A549 (cell line): Measurements from ENCODE around the gene SLC11A2. TPM values are rescaled to one million over a fixed set of nuclear protein-coding genes. Genes with fewer than 3 reads are reported as not detected.

Experiments used
- ATAC-seq, 2 experiments: fragments of 200-7000 bp in 1 of 2; fragments of >200 bp in 1 of 2; cut with Nextera tagmentation in 1 of 2; cut with Tn5 transposase in 1 of 2; 3 replicates each; pipeline versions ENCODE4 v1.8.0 to v1.9.1; 2018 to 2020; ENCODE audit warnings: mild to moderate bottlenecking in 1 of 2, moderate library complexity in 1 of 2
- CTCF ChIA-PET: fragments of 300-600 bp; sonication (Branson Sonifier 250); formaldehyde crosslinking; extraction: SDS; loops from one replicate; lab custom pipeline; 2021; ENCODE audit warnings: antibody characterized with exemption, inconsistent platforms; lab: Yijun Ruan, JAX
- POLR2A ChIA-PET: fragments of 350-600 bp; formaldehyde crosslinking; extraction: SDS; loops from one replicate; lab custom pipeline; 2021; ENCODE audit warnings: antibody characterized with exemption, inconsistent platforms; lab: Yijun Ruan, JAX
- DNase-seq, 2 experiments: peaks; one replicate each; pipeline versions ENCODE4 v3.0.0 to v3.0.0-alpha.2; 2011 to 2016; ENCODE audit warnings: low read depth in 1 of 2, low spot score in 1 of 2
- FAIRE-seq: peaks from 2 replicates; lab custom pipeline; 2011; peaks lifted over from hg19 to GRCh38; lab: Jason Lieb, UNC
- H3K27ac ChIP-seq, 2 experiments: fragments of >200 bp; sonication (Bioruptor Twin); formaldehyde crosslinking; 3 replicates each; pipeline ENCODE4 v1.5.1; 2016 to 2017
- H3K4me1 ChIP-seq: fragments of >200 bp; sonication (Bioruptor Twin); formaldehyde crosslinking; 3 replicates; pipeline ENCODE4 v1.6.1; 2016
- H3K4me2 ChIP-seq: fragments of >200 bp; sonication (Bioruptor Twin); formaldehyde crosslinking; 3 replicates; pipeline ENCODE4 v1.6.1; 2016
- H3K4me3 ChIP-seq: fragments of >200 bp; sonication (Bioruptor Twin); formaldehyde crosslinking; 3 replicates; pipeline ENCODE4 v1.5.1; 2016
- H3K9me3 ChIP-seq: fragments of >200 bp; sonication (Bioruptor Twin); formaldehyde crosslinking; 3 replicates; pipeline ENCODE4 v1.6.1; 2016
- CBX2 ChIP-seq: fragments of 200-600 bp; sonication (generic); IDR thresholded peaks from 2 replicates; pipeline ENCODE4 v1.6.1; 2016; ENCODE audit warnings: low read depth, mild to moderate bottlenecking, borderline replicate concordance
- CBX8 ChIP-seq: fragments of 200-600 bp; sonication (generic); IDR thresholded peaks from 2 replicates; pipeline ENCODE4 v1.6.1; 2016
- CEBPB ChIP-seq, 2 experiments: fragments of >200 bp in 1 of 2; sonication (Bioruptor Twin) in 1 of 2; formaldehyde crosslinking in 1 of 2; IDR thresholded peaks; 2 replicates each; pipeline ENCODE4 v1.6.1; 2012 to 2016
- CHD4 ChIP-seq: fragments of 200-600 bp; sonication (generic); IDR thresholded peaks from 2 replicates; pipeline ENCODE4 v1.6.1; 2016; ENCODE audit warnings: antibody characterized with exemption, mild to moderate bottlenecking, borderline replicate concordance
- EHMT2 ChIP-seq: fragments of 200-600 bp; sonication (generic); IDR thresholded peaks from 2 replicates; pipeline ENCODE4 v1.6.1; 2016; ENCODE audit warnings: antibody characterized with exemption, low read depth, mild to moderate bottlenecking, moderate library complexity
- EP300 ChIP-seq, 2 experiments: fragments of >200 bp; sonication (Bioruptor Twin); formaldehyde crosslinking; IDR thresholded peaks; 2 replicates in 1 of 2; 3 replicates in 1 of 2; pipeline ENCODE4 v1.6.1; 2016 to 2017
- ESRRA ChIP-seq: fragments of 150-350 bp; IDR thresholded peaks from 2 replicates; pipeline ENCODE4 v1.6.1; 2014; ENCODE audit warnings: mild to moderate bottlenecking, low read length, borderline replicate concordance
- FOSB ChIP-seq: fragments of 250-450 bp; sonication (Bioruptor Pico); IDR thresholded peaks from 2 replicates; pipeline ENCODE4 v1.5.0; 2020; ENCODE audit warnings: mild to moderate bottlenecking, moderate library complexity
- FOXS1 ChIP-seq: fragments of 250-450 bp; sonication (Bioruptor Pico); IDR thresholded peaks from 2 replicates; pipeline ENCODE4 v1.5.0; 2020; ENCODE audit warnings: mild to moderate bottlenecking, moderate library complexity
- KDM1A ChIP-seq: fragments of 200-600 bp; sonication (generic); IDR thresholded peaks from 2 replicates; pipeline ENCODE4 v1.6.1; 2016; ENCODE audit warnings: low read depth, mild to moderate bottlenecking
- MAFK ChIP-seq: fragments of 450-650 bp; IDR thresholded peaks from 2 replicates; pipeline ENCODE4 v1.6.1; 2014; ENCODE audit not compliant: partially characterized antibody
- MAZ ChIP-seq: fragments of 150-350 bp; IDR thresholded peaks from 2 replicates; pipeline ENCODE4 v1.6.1; 2014; ENCODE audit warnings: antibody characterized with exemption, low read depth, low read length, borderline replicate concordance
- MYC ChIP-seq: IDR thresholded peaks from 2 replicates; pipeline ENCODE4 v1.6.1; 2012; ENCODE audit warnings: mild to moderate bottlenecking, inconsistent platforms, low read length, improper control_type of control experiment, borderline replicate concordance
- NFE2L2 ChIP-seq: fragments of 150-350 bp; conservative IDR thresholded peaks from 2 replicates; pipeline ENCODE4 v1.6.1; 2014; ENCODE audit warnings: low read length
- NPAS2 ChIP-seq: fragments of 250-450 bp; sonication (Bioruptor Pico); IDR thresholded peaks from 2 replicates; pipeline ENCODE4 v1.8.0; 2022; ENCODE audit warnings: mild to moderate bottlenecking, moderate library complexity, borderline replicate concordance
- NR3C1 ChIP-seq: fragments of >200 bp; sonication (Bioruptor Twin); formaldehyde crosslinking; IDR thresholded peaks from 3 replicates; pipeline ENCODE4 v1.6.1; 2017
- POLR2A ChIP-seq: IDR thresholded peaks from 2 replicates; pipeline ENCODE4 v1.6.1; 2012; ENCODE audit warnings: mild to moderate bottlenecking, low read length
- RAD21 ChIP-seq, 2 experiments: fragments of >200 bp in 1 of 2; sonication (Bioruptor Twin) in 1 of 2; formaldehyde crosslinking in 1 of 2; IDR thresholded peaks in 1 of 2; conservative IDR thresholded peaks in 1 of 2; 2 replicates in 1 of 2; 3 replicates in 1 of 2; pipeline ENCODE4 v1.6.1; 2012 to 2018; ENCODE audit warnings: inconsistent platforms in 1 of 2
- RFX5 ChIP-seq: fragments of 450-650 bp; IDR thresholded peaks from 2 replicates; pipeline ENCODE4 v1.7.1; 2014; ENCODE audit warnings: antibody characterized with exemption, mild to moderate bottlenecking, moderate library complexity
- ZC3H11A ChIP-seq: fragments of 450-650 bp; IDR thresholded peaks from 2 replicates; pipeline ENCODE4 v1.6.1; 2014; ENCODE audit warnings: antibody characterized with exemption, mild to moderate bottlenecking
- ZSCAN20 ChIP-seq: fragments of 250-450 bp; sonication (Bioruptor Pico); IDR thresholded peaks from 2 replicates; pipeline ENCODE4 v1.8.0; 2022; ENCODE audit warnings: mild to moderate bottlenecking, moderate library complexity
- WGBS: methylation state at CpG from one replicate; pipeline ENCODE4 v1.1.6; 2017; ENCODE audit errors: missing lambda C conversion rate; 5-methylcytosine and 5-hydroxymethylcytosine counted together
- polyA plus RNA-seq, 4 experiments: library from polyadenylated mRNA; depleted of rRNA in 3 of 4; stranded (reverse); fragments of >200 nt; fragmentation: RNase III in 1 of 4; extraction: RNeasy Plus Mini Kit Qiagen cat#74134 plus additional on column Dnase treatment in 1 of 4; gene quantifications; 2 replicates in 3 of 4; 3 replicates in 1 of 4; pipeline ENCODE4 v1.2.3, GENCODE V29; 2011 to 2017
- TF ChIP-seq, protein P1 (sequence below): IDR thresholded peaks from 2 replicates; pipeline ENCODE4 v1.6.1; 2012
- TF ChIP-seq, protein P2 (sequence below): fragments of 250-450 bp; sonication (Bioruptor Pico); IDR thresholded peaks from 2 replicates; pipeline ENCODE4 v1.5.0; 2021; ENCODE audit warnings: mild to moderate bottlenecking, moderate library complexity, borderline replicate concordance
- TF ChIP-seq, protein P3 (sequence below): fragments of >200 bp; sonication (Bioruptor Twin); formaldehyde crosslinking; IDR thresholded peaks from 3 replicates; pipeline ENCODE4 v1.5.1; 2016
- TF ChIP-seq, protein P4 (sequence below): IDR thresholded peaks from 2 replicates; pipeline ENCODE4 v1.6.1; 2012; ENCODE audit warnings: low read depth, borderline replicate concordance
- TF ChIP-seq, protein P5 (sequence below): fragments of 200-600 bp; sonication (generic); IDR thresholded peaks from 2 replicates; pipeline ENCODE4 v1.6.1; 2016; ENCODE audit warnings: antibody characterized with exemption, mild to moderate bottlenecking, moderate library complexity

The SLC11A2 gene
- polyA plus RNA-seq, 2 of the 4 experiments (the other 2 are of a cell fraction), result 30.8 to 80.7 TPM

DNA sequence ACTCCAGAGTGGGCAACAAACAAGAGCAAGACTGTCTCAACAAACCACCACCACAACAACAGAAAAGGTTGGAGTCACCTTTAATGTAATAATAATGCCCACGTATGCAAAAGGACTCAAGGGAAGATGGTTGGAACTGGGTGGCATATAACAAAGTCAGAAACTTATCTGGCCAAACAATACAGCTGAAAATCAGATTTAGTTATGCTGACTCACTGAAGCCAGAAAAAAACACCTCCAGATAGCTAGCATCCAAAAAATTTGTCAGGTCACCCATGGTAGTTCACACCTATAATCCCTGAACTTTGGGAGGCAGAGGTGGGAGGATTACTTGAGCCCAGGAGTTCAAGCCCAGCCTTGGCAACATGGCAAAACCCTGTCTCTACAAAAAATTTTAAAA is 24.4 kb downstream of the SLC11A2 start:
- Histone ChIP-seq H3K4me2 (no peak overlapping the region), H3K27ac (no peak overlapping the region), H3K4me3 (no peak overlapping the region), H3K9me3 (no peaks in the 10 kb centered on the region), H3K4me1 (peaks cover 8% of the 10 kb centered on the region; the same call in 2 of the 3 replicates)
- TF ChIP-seq ZSCAN20 (CRISPR knock-in tag), result no peak
- DNase-seq, result no peak
- WGBS, result 97% methylated on average over 1 of the region's 1 CpG
- ATAC-seq, result no peak
- no peak for FAIRE-seq
- ChIA-PET POLR2A (no interaction called here), CTCF (interaction anchor here (1.3 to 2.1 kb wide), 2 partner anchors 10 to 237 kb away, joined by 3 to 5 read pairs; no protein-coding TSS in a partner anchor)

DNA sequence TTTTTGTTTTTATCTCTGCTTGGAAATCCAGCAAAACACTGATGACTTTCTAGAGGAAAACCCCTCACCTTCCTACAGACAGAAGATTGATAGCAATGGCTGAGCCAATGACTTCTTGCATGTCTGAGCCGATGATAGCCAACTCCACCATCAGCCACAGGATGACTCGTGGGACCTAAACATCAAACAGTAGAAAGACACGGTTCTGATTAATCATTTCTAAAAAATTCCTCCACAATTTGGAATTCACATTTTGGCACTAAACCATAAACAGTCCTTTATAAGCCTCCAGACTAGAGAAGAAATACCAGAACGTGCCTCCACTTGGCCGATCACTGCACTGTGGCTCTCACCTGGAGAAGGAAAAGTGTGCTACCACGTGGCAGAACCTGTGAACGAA is 25.9 kb downstream of the SLC11A2 start:
- FAIRE-seq (no peak), ATAC-seq (peak in 1 of 2 experiments; percentile 39; a peak in 1 of 6 replicates), DNase-seq (peak in 1 of 2 experiments; percentile 33)
- ChIA-PET POLR2A (interaction anchor here (0.7 kb wide), 1 partner anchor 1881 kb away, joined by 3 read pairs; no protein-coding TSS in a partner anchor), CTCF (no interaction called here)
- H3K4me2 ChIP-seq, result no peak overlapping the region
- no peak overlapping the region for H3K27ac ChIP-seq
- H3K9me3 ChIP-seq, result no peaks in the 10 kb centered on the region
- TF ChIP-seq ZC3H11A, result no peak
- TF ChIP-seq ESRRA, result no peak
- TF ChIP-seq CBX8, result no peak
- TF ChIP-seq POLR2A, result no peak
- TF ChIP-seq, protein P1, sequence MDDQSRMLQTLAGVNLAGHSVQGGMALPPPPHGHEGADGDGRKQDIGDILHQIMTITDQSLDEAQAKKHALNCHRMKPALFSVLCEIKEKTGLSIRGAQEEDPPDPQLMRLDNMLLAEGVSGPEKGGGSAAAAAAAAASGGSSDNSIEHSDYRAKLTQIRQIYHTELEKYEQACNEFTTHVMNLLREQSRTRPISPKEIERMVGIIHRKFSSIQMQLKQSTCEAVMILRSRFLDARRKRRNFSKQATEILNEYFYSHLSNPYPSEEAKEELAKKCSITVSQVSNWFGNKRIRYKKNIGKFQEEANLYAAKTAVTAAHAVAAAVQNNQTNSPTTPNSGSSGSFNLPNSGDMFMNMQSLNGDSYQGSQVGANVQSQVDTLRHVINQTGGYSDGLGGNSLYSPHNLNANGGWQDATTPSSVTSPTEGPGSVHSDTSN, result no peak
- no peak for TF ChIP-seq KDM1A
- no peak for TF ChIP-seq RFX5
- TF ChIP-seq, protein P2, sequence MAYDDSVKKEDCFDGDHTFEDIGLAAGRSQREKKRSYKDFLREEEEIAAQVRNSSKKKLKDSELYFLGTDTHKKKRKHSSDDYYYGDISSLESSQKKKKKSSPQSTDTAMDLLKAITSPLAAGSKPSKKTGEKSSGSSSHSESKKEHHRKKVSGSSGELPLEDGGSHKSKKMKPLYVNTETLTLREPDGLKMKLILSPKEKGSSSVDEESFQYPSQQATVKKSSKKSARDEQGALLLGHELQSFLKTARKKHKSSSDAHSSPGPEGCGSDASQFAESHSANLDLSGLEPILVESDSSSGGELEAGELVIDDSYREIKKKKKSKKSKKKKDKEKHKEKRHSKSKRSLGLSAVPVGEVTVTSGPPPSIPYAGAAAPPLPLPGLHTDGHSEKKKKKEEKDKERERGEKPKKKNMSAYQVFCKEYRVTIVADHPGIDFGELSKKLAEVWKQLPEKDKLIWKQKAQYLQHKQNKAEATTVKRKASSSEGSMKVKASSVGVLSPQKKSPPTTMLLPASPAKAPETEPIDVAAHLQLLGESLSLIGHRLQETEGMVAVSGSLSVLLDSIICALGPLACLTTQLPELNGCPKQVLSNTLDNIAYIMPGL (CRISPR knock-in tag), result no peak
- TF ChIP-seq, protein P3, sequence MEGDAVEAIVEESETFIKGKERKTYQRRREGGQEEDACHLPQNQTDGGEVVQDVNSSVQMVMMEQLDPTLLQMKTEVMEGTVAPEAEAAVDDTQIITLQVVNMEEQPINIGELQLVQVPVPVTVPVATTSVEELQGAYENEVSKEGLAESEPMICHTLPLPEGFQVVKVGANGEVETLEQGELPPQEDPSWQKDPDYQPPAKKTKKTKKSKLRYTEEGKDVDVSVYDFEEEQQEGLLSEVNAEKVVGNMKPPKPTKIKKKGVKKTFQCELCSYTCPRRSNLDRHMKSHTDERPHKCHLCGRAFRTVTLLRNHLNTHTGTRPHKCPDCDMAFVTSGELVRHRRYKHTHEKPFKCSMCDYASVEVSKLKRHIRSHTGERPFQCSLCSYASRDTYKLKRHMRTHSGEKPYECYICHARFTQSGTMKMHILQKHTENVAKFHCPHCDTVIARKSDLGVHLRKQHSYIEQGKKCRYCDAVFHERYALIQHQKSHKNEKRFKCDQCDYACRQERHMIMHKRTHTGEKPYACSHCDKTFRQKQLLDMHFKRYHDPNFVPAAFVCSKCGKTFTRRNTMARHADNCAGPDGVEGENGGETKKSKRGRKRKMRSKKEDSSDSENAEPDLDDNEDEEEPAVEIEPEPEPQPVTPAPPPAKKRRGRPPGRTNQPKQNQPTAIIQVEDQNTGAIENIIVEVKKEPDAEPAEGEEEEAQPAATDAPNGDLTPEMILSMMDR, result no peak
- TF ChIP-seq EP300 (IDR thresholded peaks at IDR 0.05), result no peak
- TF ChIP-seq CEBPB (IDR thresholded peaks at IDR 0.05), result no peak
- no peak for TF ChIP-seq MAFK
- no peak for TF ChIP-seq EHMT2
- no peak for TF ChIP-seq NFE2L2
- no peak for TF ChIP-seq MAZ
- no peak for TF ChIP-seq NR3C1
- no peak for TF ChIP-seq RAD21 (conservative IDR thresholded peaks at IDR 0.05 in 1 of 2, IDR thresholded peaks at IDR 0.05 in 1 of 2)
- 59% methylated on average over 7 of the region's 7 CpGs for WGBS
- H3K4me1 ChIP-seq, result peaks cover 8% of the 10 kb centered on the region; the same call in 2 of the 3 replicates
- H3K4me3 ChIP-seq, result no peak overlapping the region

DNA sequence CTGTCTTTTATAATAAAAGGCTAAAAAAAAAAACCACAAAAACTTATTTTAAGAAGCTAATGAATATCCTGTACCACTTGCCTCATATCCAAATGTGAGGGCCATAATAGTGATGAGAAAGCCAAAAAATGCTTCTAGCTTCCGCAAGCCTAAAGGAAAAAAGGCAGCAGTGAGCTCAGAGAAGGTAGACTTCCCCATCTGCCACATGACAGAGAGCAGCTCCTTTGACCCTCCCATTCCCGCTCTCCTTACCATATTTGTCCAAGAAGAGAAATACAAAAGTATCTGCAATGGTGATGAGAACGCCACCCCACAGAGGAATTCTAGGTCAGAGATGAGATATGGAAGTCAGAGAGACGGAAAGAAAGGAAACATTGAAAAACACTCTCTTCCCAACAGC is 27.1 kb downstream of the SLC11A2 start:
- CTCF ChIA-PET, result interaction anchor here (0.8 to 1.9 kb wide), 2 partner anchors 10 to 234 kb away, joined by 4 to 5 read pairs; no protein-coding TSS in a partner anchor
- TF ChIP-seq RAD21 (conservative IDR thresholded peaks at IDR 0.05 in 1 of 2, IDR thresholded peaks at IDR 0.05 in 1 of 2) (no peak), FOXS1 (CRISPR knock-in tag) (no peak), CBX2 (no peak), NPAS2 (CRISPR knock-in tag) (no peak), CHD4 (no peak), FOSB (CRISPR knock-in tag) (no peak), MYC (no peak), EHMT2 (no peak)
- TF ChIP-seq, protein P4, sequence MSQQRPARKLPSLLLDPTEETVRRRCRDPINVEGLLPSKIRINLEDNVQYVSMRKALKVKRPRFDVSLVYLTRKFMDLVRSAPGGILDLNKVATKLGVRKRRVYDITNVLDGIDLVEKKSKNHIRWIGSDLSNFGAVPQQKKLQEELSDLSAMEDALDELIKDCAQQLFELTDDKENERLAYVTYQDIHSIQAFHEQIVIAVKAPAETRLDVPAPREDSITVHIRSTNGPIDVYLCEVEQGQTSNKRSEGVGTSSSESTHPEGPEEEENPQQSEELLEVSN, result no peak
- TF ChIP-seq, protein P5, sequence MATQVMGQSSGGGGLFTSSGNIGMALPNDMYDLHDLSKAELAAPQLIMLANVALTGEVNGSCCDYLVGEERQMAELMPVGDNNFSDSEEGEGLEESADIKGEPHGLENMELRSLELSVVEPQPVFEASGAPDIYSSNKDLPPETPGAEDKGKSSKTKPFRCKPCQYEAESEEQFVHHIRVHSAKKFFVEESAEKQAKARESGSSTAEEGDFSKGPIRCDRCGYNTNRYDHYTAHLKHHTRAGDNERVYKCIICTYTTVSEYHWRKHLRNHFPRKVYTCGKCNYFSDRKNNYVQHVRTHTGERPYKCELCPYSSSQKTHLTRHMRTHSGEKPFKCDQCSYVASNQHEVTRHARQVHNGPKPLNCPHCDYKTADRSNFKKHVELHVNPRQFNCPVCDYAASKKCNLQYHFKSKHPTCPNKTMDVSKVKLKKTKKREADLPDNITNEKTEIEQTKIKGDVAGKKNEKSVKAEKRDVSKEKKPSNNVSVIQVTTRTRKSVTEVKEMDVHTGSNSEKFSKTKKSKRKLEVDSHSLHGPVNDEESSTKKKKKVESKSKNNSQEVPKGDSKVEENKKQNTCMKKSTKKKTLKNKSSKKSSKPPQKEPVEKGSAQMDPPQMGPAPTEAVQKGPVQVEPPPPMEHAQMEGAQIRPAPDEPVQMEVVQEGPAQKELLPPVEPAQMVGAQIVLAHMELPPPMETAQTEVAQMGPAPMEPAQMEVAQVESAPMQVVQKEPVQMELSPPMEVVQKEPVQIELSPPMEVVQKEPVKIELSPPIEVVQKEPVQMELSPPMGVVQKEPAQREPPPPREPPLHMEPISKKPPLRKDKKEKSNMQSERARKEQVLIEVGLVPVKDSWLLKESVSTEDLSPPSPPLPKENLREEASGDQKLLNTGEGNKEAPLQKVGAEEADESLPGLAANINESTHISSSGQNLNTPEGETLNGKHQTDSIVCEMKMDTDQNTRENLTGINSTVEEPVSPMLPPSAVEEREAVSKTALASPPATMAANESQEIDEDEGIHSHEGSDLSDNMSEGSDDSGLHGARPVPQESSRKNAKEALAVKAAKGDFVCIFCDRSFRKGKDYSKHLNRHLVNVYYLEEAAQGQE, result no peak

More for the DNA sequence above, 27.1 kb downstream of the SLC11A2 start:
- Histone ChIP-seq H3K4me1 (peaks cover 8% of the 10 kb centered on the region; the same call in 2 of the 3 replicates), H3K27ac (no peak overlapping the region), H3K9me3 (no peaks in the 10 kb centered on the region), H3K4me3 (no peak overlapping the region), H3K4me2 (no peak overlapping the region)
- no peak for DNase-seq
- POLR2A ChIA-PET, result no interaction called here
- no peak for FAIRE-seq
- ATAC-seq, result no peak
- WGBS, result 95% methylated on average over 4 of the region's 4 CpGs
